ENCODE results near the gene RNF144A. TPM values are rescaled to one million over a fixed set of nuclear protein-coding genes. Genes with fewer than 3 reads are reported as not detected.

The RNF144A gene
- total RNA-seq, 4 donors from 2014 or later, result 27.3 to 47.3 (median 37.4) TPM

GRCh38 chr2:7016601-7017211, 99.5 kb downstream of the RNF144A start:
- H3K9me3 ChIP-seq, result no peaks in the 10 kb centered on the region
- 71 to 86% methylated on average over 11 of the region's 11 CpGs for WGBS, 2 donors

GRCh38 chr2:7017671-7018281, 100.6 kb downstream of the RNF144A start:
- DNase-seq (ENCODE audit: low spot score in 2 of 2), result no peak
- 77 to 79% methylated on average over 14 of the region's 14 CpGs for WGBS, 2 donors
- H3K4me1 ChIP-seq, result peaks cover 0 to 78% (median 6%) of the 10 kb centered on the region in 4 donors
- H3K27me3 ChIP-seq, result no peaks in the 10 kb centered on the region
- H3K27ac ChIP-seq, result peak overlapping the region in 2 of 4 donors; percentile 34 to 61
- H3K4me3 ChIP-seq, result no peak overlapping the region
- no peaks in the 10 kb centered on the region for H3K9me3 ChIP-seq
- H3K36me3 ChIP-seq, result peaks cover 0 to 18% (median 0%) of the 10 kb centered on the region in 3 donors
- TF ChIP-seq CTCF (IDR thresholded peaks at IDR 0.05) (no peak), POLR2A (IDR thresholded peaks at IDR 0.05) (no peak), EP300 (IDR thresholded peaks at IDR 0.05) (no peak)

More at GRCh38 chr2:7016601-7017211, 99.5 kb downstream of the RNF144A start:
- peak overlapping the region in 2 of 4 donors; percentile 48 to 57 for H3K27ac ChIP-seq
- DNase-seq (ENCODE audit: low spot score in 2 of 2), result no peak
- H3K4me1 ChIP-seq, result peaks cover 0 to 78% (median 4%) of the 10 kb centered on the region in 4 donors
- H3K4me3 ChIP-seq, result no peak overlapping the region
- H3K27me3 ChIP-seq, result no peaks in the 10 kb centered on the region
- TF ChIP-seq CTCF (IDR thresholded peaks at IDR 0.05), result no peak
- TF ChIP-seq EP300 (IDR thresholded peaks at IDR 0.05), result no peak
- TF ChIP-seq POLR2A (IDR thresholded peaks at IDR 0.05), result no peak
- peaks cover 0 to 18% (median 0%) of the 10 kb centered on the region in 3 donors for H3K36me3 ChIP-seq

GRCh38 chr2:7018282-7018701, 101.1 kb downstream of the RNF144A start:
- WGBS, 2 donors, result 58 to 78% methylated on average over 8 to 12 of the region's 12 CpGs
- Histone ChIP-seq H3K36me3 (peaks cover 0 to 18% (median 0%) of the 10 kb centered on the region in 3 donors), H3K4me3 (no peak overlapping the region), H3K27me3 (no peaks in the 10 kb centered on the region), H3K9me3 (no peaks in the 10 kb centered on the region), H3K4me1 (peaks cover 0 to 79% (median 9%) of the 10 kb centered on the region in 4 donors), H3K27ac (peak overlapping the region in 2 of 4 donors; percentile 34 to 61)
- no peak for DNase-seq (ENCODE audit: low spot score in 2 of 2)
- TF ChIP-seq CTCF (IDR thresholded peaks at IDR 0.05) (no peak), POLR2A (IDR thresholded peaks at IDR 0.05) (no peak), EP300 (IDR thresholded peaks at IDR 0.05) (peak in 1 of 2 donors; percentile 7)

GRCh38 chr2:7018767-7019166, 101.6 kb downstream of the RNF144A start:
- peaks cover 0 to 79% (median 12%) of the 10 kb centered on the region in 4 donors for H3K4me1 ChIP-seq
- peaks cover 0 to 18% (median 0%) of the 10 kb centered on the region in 3 donors for H3K36me3 ChIP-seq
- 59 to 69% methylated on average over 5 of the region's 5 CpGs for WGBS, 2 donors
- H3K4me3 ChIP-seq, result no peak overlapping the region
- no peaks in the 10 kb centered on the region for H3K27me3 ChIP-seq
- no peak for DNase-seq (ENCODE audit: low spot score in 2 of 2)
- TF ChIP-seq CTCF (IDR thresholded peaks at IDR 0.05) (no peak), EP300 (IDR thresholded peaks at IDR 0.05) (peak in 1 of 2 donors; percentile 25)
- peak overlapping the region in 1 of 4 donors; percentile 61 for H3K27ac ChIP-seq
- no peaks in the 10 kb centered on the region for H3K9me3 ChIP-seq

- WGBS, 2 donors, result 94 to 96% methylated on average over 17 of the region's 17 CpGs
- no peaks in the 10 kb centered on the region for H3K27me3 ChIP-seq
- TF ChIP-seq POLR2A (IDR thresholded peaks at IDR 0.05) (no peak), CTCF (IDR thresholded peaks at IDR 0.05) (no peak), EP300 (IDR thresholded peaks at IDR 0.05) (no peak)
- peaks cover 0 to 79% (median 12%) of the 10 kb centered on the region in 4 donors for H3K4me1 ChIP-seq
- no peak overlapping the region for H3K4me3 ChIP-seq
- H3K9me3 ChIP-seq, result no peaks in the 10 kb centered on the region
- peak overlapping the region in 1 of 4 donors; percentile 61 for H3K27ac ChIP-seq
- no peak for DNase-seq (ENCODE audit: low spot score in 2 of 2)
- peaks cover 0 to 18% (median 0%) of the 10 kb centered on the region in 3 donors for H3K36me3 ChIP-seq
These were observed 102.0 kb downstream of the RNF144A start for GRCh38 chr2:7019191-7019590.

Measured in tibial nerve (tissue), 4 donors.